NCI-H510A treated with DMSO at 0.1 percent for 48 hours (cell line): ENCODE results near the gene CLINT1.
"Not testable (repeated sequence)": the region's sequence is repeated elsewhere in the genome, so short reads cannot be mapped to it uniquely, and the experiment has no call there.

Source experiments
- DNase-seq: peaks from one replicate; lab custom pipeline; 2025; lab: John Stamatoyannopoulos, UW

Gene CLINT1

GRCh38 chr5:157862183-157862851, 3.4 kb upstream of the CLINT1 start:
- DNase-seq = no peak

GRCh38 chr5:157860898-157861890, 2.2 kb upstream of the CLINT1 start:
- DNase-seq = no peak

- no peak for DNase-seq
These were observed 256 bp upstream of the CLINT1 start for GRCh38 chr5:157859227-157859575.

- no peak for DNase-seq
These were observed 974 bp downstream of the CLINT1 start for GRCh38 chr5:157857816-157858526.

- DNase-seq = peak; percentile 40
These were observed 3.4 kb downstream of the CLINT1 start for GRCh38 chr5:157855404-157855994.

- DNase-seq = not testable (repeated sequence)
These were observed 5.6 kb downstream of the CLINT1 start for GRCh38 chr5:157853365-157853764.

- DNase-seq = no peak
These were observed 12.9 kb downstream of the CLINT1 start for GRCh38 chr5:157845914-157846598.

GRCh38 chr5:157842787-157843186, 16.2 kb downstream of the CLINT1 start:
- peak; percentile 66 for DNase-seq

GRCh38 chr5:157842185-157842584, 16.8 kb downstream of the CLINT1 start:
- peak; percentile 29 for DNase-seq

GRCh38 chr5:157839157-157839795, 19.7 kb downstream of the CLINT1 start:
- no peak for DNase-seq

- DNase-seq = no peak
These were observed 22.7 kb downstream of the CLINT1 start for GRCh38 chr5:157836121-157836753.

- no peak for DNase-seq
These were observed 23.9 kb downstream of the CLINT1 start for GRCh38 chr5:157835041-157835440.

GRCh38 chr5:157828944-157829639, 29.9 kb downstream of the CLINT1 start:
- no peak for DNase-seq

GRCh38 chr5:157828105-157828943, 30.6 kb downstream of the CLINT1 start:
- DNase-seq = no peak

GRCh38 chr5:157827423-157827822, 31.5 kb downstream of the CLINT1 start:
- no peak for DNase-seq

- DNase-seq = no peak
These were observed 35.3 kb downstream of the CLINT1 start for GRCh38 chr5:157823655-157824054.

GRCh38 chr5:157821822-157822622, 36.9 kb downstream of the CLINT1 start:
- no peak for DNase-seq

- no peak for DNase-seq
These were observed 37.5 kb downstream of the CLINT1 start for GRCh38 chr5:157821405-157821804.
